ENCODE measurements around the gene SCNM1. TPM values are rescaled to one million over a fixed set of nuclear protein-coding genes. Genes with fewer than 3 reads are reported as not detected.

SCNM1 gene, protein sequence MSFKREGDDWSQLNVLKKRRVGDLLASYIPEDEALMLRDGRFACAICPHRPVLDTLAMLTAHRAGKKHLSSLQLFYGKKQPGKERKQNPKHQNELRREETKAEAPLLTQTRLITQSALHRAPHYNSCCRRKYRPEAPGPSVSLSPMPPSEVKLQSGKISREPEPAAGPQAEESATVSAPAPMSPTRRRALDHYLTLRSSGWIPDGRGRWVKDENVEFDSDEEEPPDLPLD
- 16.6 TPM for total RNA-seq
- long read RNA-seq, partial matches to known transcripts, result 0 of 7 reads
- long read RNA-seq, other reads (novel, unspliced or antisense), result 4 of 7 reads

GRCh38 chr1:151165738-151166504 is at the start of gene SCNM1, which contains the start of gene LYSMD1:
Gene SCNM1, plus strand, starts transcription at chr1:151166144. Its CDS starts 9 bp downstream, at chr1:151166153.
Gene LYSMD1, minus strand, starts transcription at chr1:151165902. Its CDS starts 644 bp downstream, at chr1:151165258.
- intact Hi-C loops (cut with DNase I), result loop anchor here (1.0 kb wide), 1 partner anchor 20 kb away; the partner anchor contains the start of gene SEMA6C
- ATAC-seq (peak; percentile 95), DNase-seq (ENCODE audit: missing footprints) (peak; percentile 97)

DNA sequence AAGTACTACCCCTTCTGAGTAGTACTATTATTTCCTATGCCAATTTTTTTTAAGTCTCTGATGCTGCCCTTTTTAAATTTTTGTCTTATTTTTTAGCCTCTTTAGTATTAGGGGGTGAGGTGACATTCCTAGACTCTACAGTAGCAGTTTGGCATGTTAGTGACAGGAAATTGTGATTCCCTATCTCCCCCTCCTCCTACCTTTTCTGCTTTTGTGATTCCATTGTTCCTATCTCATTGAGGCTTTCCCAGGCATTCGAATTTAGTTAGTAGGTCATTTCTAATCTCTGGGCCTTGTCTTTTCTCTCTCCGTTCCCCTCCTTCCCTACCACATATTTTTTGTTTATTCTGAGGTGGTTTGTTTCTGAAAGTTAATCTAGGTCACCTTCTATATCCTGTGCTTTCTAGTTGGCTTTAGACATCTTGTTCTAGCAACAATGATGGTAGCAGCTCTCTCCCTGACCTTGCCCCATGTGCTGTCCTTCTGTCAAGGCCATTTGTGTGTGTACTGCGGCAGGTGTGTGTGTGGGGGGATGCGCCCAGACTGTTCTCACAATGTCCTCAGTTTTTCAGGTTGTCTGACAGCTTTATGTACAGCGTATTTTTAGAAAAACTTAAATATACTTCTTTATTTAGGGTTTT is 41.1 kb upstream of the SCNM1 start:
- intact Hi-C loops (cut with DNase I), result no loop called here
- ATAC-seq (no peak), DNase-seq (ENCODE audit: missing footprints) (no peak)

GRCh38 chr1:151128800-151129199 is 37.1 kb upstream of the SCNM1 start:
- no peak for DNase-seq (ENCODE audit: missing footprints)
- intact Hi-C loops (cut with DNase I), result no loop called here
- ATAC-seq, result no peak

- peak; percentile 88 for DNase-seq (ENCODE audit: missing footprints)
- peak; percentile 94 for ATAC-seq
- intact Hi-C loops (cut with DNase I), result no loop called here
Measured at GRCh38 chr1:151130987-151131586, 34.9 kb upstream of the SCNM1 start.

DNA sequence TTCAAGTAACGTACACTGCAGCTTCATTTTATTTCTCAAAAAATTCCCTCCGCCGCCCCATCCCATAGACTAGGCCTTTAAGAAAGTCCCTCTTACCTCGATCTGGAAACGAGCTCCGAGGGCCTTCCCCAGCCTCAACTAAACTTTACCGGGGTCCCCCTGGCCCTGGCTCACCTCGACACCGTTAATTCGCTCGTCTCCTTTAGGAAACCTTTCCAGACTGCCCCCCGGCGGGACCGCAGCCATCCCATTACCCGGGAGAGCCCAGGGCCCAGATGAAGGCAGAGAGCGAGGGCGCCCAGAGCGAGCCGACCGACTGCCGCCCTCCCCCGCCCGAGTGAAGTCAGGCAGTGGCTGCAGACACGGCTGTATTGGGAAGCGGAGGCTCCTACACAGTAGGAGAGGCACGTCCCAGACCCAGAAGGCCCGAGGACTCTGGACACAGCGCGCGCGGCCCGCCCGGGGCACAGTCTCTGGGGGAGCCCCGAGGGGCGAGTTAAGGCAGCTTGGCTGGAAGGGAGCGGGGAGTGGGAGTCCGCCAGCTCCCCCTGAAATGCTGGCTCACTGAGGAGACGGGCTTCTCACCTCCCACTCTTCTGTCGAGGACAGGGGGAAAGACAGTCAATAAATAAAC is 34.1 kb upstream of the SCNM1 start:
- no peak for DNase-seq (ENCODE audit: missing footprints)
- ATAC-seq, result peak; percentile 45
- intact Hi-C loops (cut with DNase I), result no loop called here

- no peak for DNase-seq (ENCODE audit: missing footprints)
- intact Hi-C loops (cut with DNase I), result no loop called here
- no peak for ATAC-seq
Measured at GRCh38 chr1:151132335-151133017, 33.5 kb upstream of the SCNM1 start.

GRCh38 chr1:151133018-151133806 is 32.7 kb upstream of the SCNM1 start:
- DNase-seq (ENCODE audit: missing footprints) (no peak), ATAC-seq (no peak)
- intact Hi-C loops (cut with DNase I), result no loop called here

- no peak for ATAC-seq
Measured at GRCh38 chr1:151134396-151134795, 31.5 kb upstream of the SCNM1 start.

DNA sequence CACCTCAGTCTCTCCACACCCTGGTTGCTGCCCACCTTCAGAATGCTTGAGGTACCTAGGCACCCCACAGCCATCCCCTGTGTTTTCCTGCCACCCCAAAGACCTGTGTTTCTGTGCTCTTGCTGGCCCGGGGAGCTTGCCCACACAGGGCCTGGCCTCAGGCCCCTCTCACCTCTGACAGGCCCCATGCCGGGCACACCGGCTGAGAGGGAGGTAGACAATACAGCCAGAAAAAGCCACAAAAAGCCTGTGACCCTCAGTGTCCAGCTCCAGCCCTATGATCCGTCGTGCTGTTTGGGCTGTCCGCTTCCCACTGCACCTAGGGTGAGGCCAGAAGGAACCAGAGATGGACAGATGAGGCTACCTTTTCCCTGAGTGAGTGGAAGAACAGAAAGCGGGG is 31.0 kb upstream of the SCNM1 start:
- ATAC-seq (no peak), DNase-seq (ENCODE audit: missing footprints) (no peak)
- intact Hi-C loops (cut with DNase I), result no loop called here

More at GRCh38 chr1:151134396-151134795, 31.5 kb upstream of the SCNM1 start:
- intact Hi-C loops (cut with DNase I), result no loop called here
- no peak for DNase-seq (ENCODE audit: missing footprints)

GRCh38 chr1:151135433-151136385 is 30.2 kb upstream of the SCNM1 start:
- DNase-seq (ENCODE audit: missing footprints), result no peak
- ATAC-seq, result no peak
- intact Hi-C loops (cut with DNase I), result no loop called here

DNA sequence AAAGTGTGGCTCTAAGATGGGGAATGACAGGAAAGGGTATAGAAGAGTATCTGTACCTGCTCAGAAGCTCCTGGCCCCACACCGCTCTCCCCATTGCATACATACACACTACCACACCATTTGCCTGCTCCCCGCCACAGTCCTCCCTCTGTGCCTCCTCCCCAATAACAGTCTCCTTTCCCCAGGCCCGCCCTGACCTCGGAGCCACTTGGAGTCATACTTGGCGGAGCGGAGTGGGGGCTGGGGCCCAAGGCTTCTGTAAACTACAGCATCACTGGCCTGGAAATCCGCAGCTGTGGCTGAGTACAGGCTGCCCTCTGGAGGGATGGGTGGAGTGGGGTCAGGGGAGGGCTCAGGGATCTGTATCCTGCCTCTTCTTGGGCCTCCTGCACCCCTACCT is 28.2 kb upstream of the SCNM1 start:
- intact Hi-C loops (cut with DNase I), result no loop called here
- DNase-seq (ENCODE audit: missing footprints) (no peak), ATAC-seq (no peak)

GRCh38 chr1:151142411-151143056 is 23.4 kb upstream of the SCNM1 start:
- intact Hi-C loops (cut with DNase I), result loop anchor here (10.0 kb wide), 1 partner anchor 268 kb away; the partner anchor contains the start of gene ARNT
- DNase-seq (ENCODE audit: missing footprints) (no peak), ATAC-seq (peak; percentile 33)

GRCh38 chr1:151143057-151143435 is 22.9 kb upstream of the SCNM1 start:
- intact Hi-C loops (cut with DNase I), result loop anchor here (10.0 kb wide), 1 partner anchor 268 kb away; the partner anchor contains the start of gene ARNT
- DNase-seq (ENCODE audit: missing footprints), result no peak
- peak; percentile 2 for ATAC-seq

- ATAC-seq, result no peak
- intact Hi-C loops (cut with DNase I), result loop anchor here (10.0 kb wide), 1 partner anchor 269 kb away; the partner anchor contains the start of gene ARNT
- no peak for DNase-seq (ENCODE audit: missing footprints)
Measured at GRCh38 chr1:151143986-151144385, 22.0 kb upstream of the SCNM1 start.

- intact Hi-C loops (cut with DNase I), result loop anchor here (5.0 to 10.0 kb wide), 2 partner anchors 122 to 270 kb away; partner anchors contain the start of gene ARNT
- DNase-seq (ENCODE audit: missing footprints) (no peak), ATAC-seq (peak; percentile 2)
Measured at GRCh38 chr1:151144474-151145303, 21.3 kb upstream of the SCNM1 start.

Measured in Right ventricle myocardium inferior (tissue), 1 donor.